Loucy (cell line): ENCODE data around the gene ZMIZ2.

Experiments used
- CTCF ChIP-seq: fragments of 200-600 bp; sonication (generic); conservative IDR thresholded peaks from 2 replicates; pipeline ENCODE4 v1.5.1; 2014; ENCODE audit warnings: mild to moderate bottlenecking, antibody characterized with exemption, low read length
- EZH2phosphoT487 ChIP-seq: fragments of 200-600 bp; IDR thresholded peaks from 2 replicates; pipeline ENCODE4 v1.6.1; 2018; ENCODE audit warnings: antibody characterized with exemption, mild to moderate bottlenecking, moderate library complexity, borderline replicate concordance

- TF ChIP-seq CTCF (no peak), EZH2phosphoT487 (no peak)
These were observed 32.4 kb upstream of the ZMIZ2 start for GRCh38 chr7:44716205-44716604.
